T follicular helper cell (primary cell): ENCODE results near the gene HNRNPM.
A peak's percentile ranks its signal among the peaks of the same experiment; 100 is the strongest.
"Not testable (repeated sequence)": the region's sequence is repeated elsewhere in the genome, so short reads cannot be mapped to it uniquely, and the experiment has no call there.

Source experiments
- DNase-seq: peaks from one replicate; pipeline ENCODE4 v3.0.0-alpha.2; 2020; ENCODE audit warnings: low read depth

The HNRNPM gene

GRCh38 chr19:8426283-8426682 is 18.5 kb upstream of the HNRNPM start:
- DNase-seq, result no peak

GRCh38 chr19:8429044-8429443 is 15.7 kb upstream of the HNRNPM start:
- DNase-seq, result no peak

- no peak for DNase-seq
Measured at GRCh38 chr19:8429826-8430225, 14.9 kb upstream of the HNRNPM start.

- no peak for DNase-seq
Measured at GRCh38 chr19:8430650-8431049, 14.1 kb upstream of the HNRNPM start.

GRCh38 chr19:8438236-8438635 is 6.5 kb upstream of the HNRNPM start:
- DNase-seq, result no peak

- DNase-seq, result no peak
Measured at GRCh38 chr19:8441725-8442544, 2.8 kb upstream of the HNRNPM start.

GRCh38 chr19:8444140-8444676 is 567 bp upstream of the HNRNPM start:
- not testable (repeated sequence) for DNase-seq

- DNase-seq, result peak; percentile 17
Measured at GRCh38 chr19:8445488-8446001, 770 bp downstream of the HNRNPM start.

GRCh38 chr19:8446061-8446709 is 1.4 kb downstream of the HNRNPM start:
- DNase-seq, result no peak

GRCh38 chr19:8449830-8450229 is 5.1 kb downstream of the HNRNPM start:
- no peak for DNase-seq

- DNase-seq, result no peak
Measured at GRCh38 chr19:8451377-8451776, 6.6 kb downstream of the HNRNPM start.

- no peak for DNase-seq
Measured at GRCh38 chr19:8451885-8452284, 7.1 kb downstream of the HNRNPM start.

- no peak for DNase-seq
Measured at GRCh38 chr19:8452446-8453123, 7.8 kb downstream of the HNRNPM start.

GRCh38 chr19:8453616-8454015 is 8.8 kb downstream of the HNRNPM start:
- no peak for DNase-seq

- DNase-seq, result no peak
Measured at GRCh38 chr19:8454218-8454617, 9.4 kb downstream of the HNRNPM start.

- no peak for DNase-seq
Measured at GRCh38 chr19:8455018-8455417, 10.2 kb downstream of the HNRNPM start.

GRCh38 chr19:8456064-8456463 is 11.3 kb downstream of the HNRNPM start:
- DNase-seq, result no peak

GRCh38 chr19:8457209-8457608 is 12.4 kb downstream of the HNRNPM start:
- no peak for DNase-seq

- no peak for DNase-seq
Measured at GRCh38 chr19:8457827-8458226, 13.1 kb downstream of the HNRNPM start.

GRCh38 chr19:8458380-8458779 is 13.6 kb downstream of the HNRNPM start:
- no peak for DNase-seq

- no peak for DNase-seq
Measured at GRCh38 chr19:8459095-8459494, 14.3 kb downstream of the HNRNPM start.

GRCh38 chr19:8459520-8460270 is 14.9 kb downstream of the HNRNPM start:
- no peak for DNase-seq
